Stimulated activated CD4-positive, alpha-beta T cell treated with anti-CD3 and anti-CD28 coated beads, Interleukin-12 subunit alpha, Interleukin-12 subunit beta, amount 100 ng/mL, for 24 hours (primary cell): ENCODE results near the gene CDK17.
"Not testable (repeated sequence)": the region's sequence is repeated elsewhere in the genome, so short reads cannot be mapped to it uniquely, and the experiment has no call there.

ENCODE experiments used
- DNase-seq, 2 experiments: peaks; one replicate each; pipeline ENCODE4 v3.0.0-alpha.2; 2020; ENCODE audit warnings: low read depth in 2 of 2

CDK17 gene

GRCh38 chr12:96393229-96393628 is 7.0 kb downstream of the CDK17 start:
- not testable (repeated sequence) for DNase-seq

- DNase-seq, result no peak
Observed at GRCh38 chr12:96392397-96392796, 7.8 kb downstream of the CDK17 start.

GRCh38 chr12:96387981-96388380 is 12.3 kb downstream of the CDK17 start:
- DNase-seq, result no peak

- DNase-seq, result no peak
Observed at GRCh38 chr12:96386794-96387193, 13.4 kb downstream of the CDK17 start.

- DNase-seq, result no peak
Observed at GRCh38 chr12:96383991-96384390, 16.2 kb downstream of the CDK17 start.

- no peak for DNase-seq
Observed at GRCh38 chr12:96383371-96383770, 16.9 kb downstream of the CDK17 start.

GRCh38 chr12:96379743-96380142 is 20.5 kb downstream of the CDK17 start:
- DNase-seq, result not testable (repeated sequence)

- no peak for DNase-seq
Observed at GRCh38 chr12:96378319-96378718, 21.9 kb downstream of the CDK17 start.

- DNase-seq, result no peak
Observed at GRCh38 chr12:96376865-96377264, 23.4 kb downstream of the CDK17 start.

GRCh38 chr12:96375841-96376604 is 24.2 kb downstream of the CDK17 start:
- DNase-seq, result no peak

- no peak for DNase-seq
Observed at GRCh38 chr12:96375170-96375569, 25.1 kb downstream of the CDK17 start.

- DNase-seq, result no peak
Observed at GRCh38 chr12:96371790-96372699, 28.2 kb downstream of the CDK17 start.

GRCh38 chr12:96371138-96371789 is 29.0 kb downstream of the CDK17 start:
- DNase-seq, result no peak

GRCh38 chr12:96368687-96369086 is 31.6 kb downstream of the CDK17 start:
- no peak for DNase-seq

GRCh38 chr12:96368233-96368632 is 32.0 kb downstream of the CDK17 start:
- no peak for DNase-seq

- no peak for DNase-seq
Observed at GRCh38 chr12:96366381-96366654, 33.9 kb downstream of the CDK17 start.

- no peak for DNase-seq
Observed at GRCh38 chr12:96365604-96366380, 34.4 kb downstream of the CDK17 start.

- no peak for DNase-seq
Observed at GRCh38 chr12:96364092-96364700, 36.0 kb downstream of the CDK17 start.

GRCh38 chr12:96361074-96361473 is 39.2 kb downstream of the CDK17 start:
- DNase-seq, result no peak

GRCh38 chr12:96360550-96360949 is 39.7 kb downstream of the CDK17 start:
- DNase-seq, result no peak

- no peak for DNase-seq
Observed at GRCh38 chr12:96359328-96359727, 40.9 kb downstream of the CDK17 start.
